ENCODE measurements around the gene MFRP.

GRCh38 chr11:119368121-119369034 lies 21.9 kb upstream of the MFRP start:
- TF ChIP-seq POLR2A (IDR thresholded peaks at IDR 0.05; ENCODE audit: low read length) (no peak), JUNB (IDR thresholded peaks at IDR 0.05) (no peak), CTCF (IDR thresholded peaks at IDR 0.05) (no peak), PHF8 (IDR thresholded peaks at IDR 0.05; ENCODE audit: borderline replicate concordance, low read depth) (no peak), ZFP36 (IDR thresholded peaks at IDR 0.05; ENCODE audit: borderline replicate concordance, partially characterized antibody) (no peak), MAX (IDR thresholded peaks at IDR 0.05) (no peak), MAFK (IDR thresholded peaks at IDR 0.05; ENCODE audit: partially characterized antibody) (peak; percentile 48), RCOR1 (IDR thresholded peaks at IDR 0.05; ENCODE audit: low read depth, low read length) (no peak)

Data from A549 (cell line).